Thyroid gland (tissue), 4 donors: Measurements from ENCODE around the gene CCNK.

Experiments
- CTCF ChIP-seq, 6 experiments: fragments of 200-600 bp in 3 of 6; fragments of 450-650 bp in 3 of 6; sonication (generic) in 3 of 6; IDR thresholded peaks; one replicate each; pipeline ENCODE4 v1.5.1; 2016 to 2019; ENCODE audit warnings: antibody characterized with exemption in 6 of 6, mild to moderate bottlenecking in 2 of 6, inconsistent platforms in 1 of 6, moderate library complexity in 1 of 6
- POLR2A ChIP-seq, 2 donors: fragments of 450-650 bp; IDR thresholded peaks; one replicate each; pipeline ENCODE4 v1.6.1; 2017; ENCODE audit warnings: antibody characterized with exemption in 2 of 2, mild to moderate bottlenecking in 2 of 2, moderate library complexity in 1 of 2

GRCh38 chr14:99447739-99448138 lies 33.5 kb upstream of the CCNK start:
- TF ChIP-seq CTCF (IDR thresholded peaks at IDR 0.05) (no peak), POLR2A (IDR thresholded peaks at IDR 0.05) (no peak)
